HepG2 (cell line): ENCODE data around the gene RUSC1. TPM values are rescaled to one million over a fixed set of nuclear protein-coding genes. Genes with fewer than 3 reads are reported as not detected.

Experiments used
- ATAC-seq: fragments of 200-7000 bp; cut with Tn5 transposase; 3 replicates; pipeline ENCODE4 v1.9.1; 2020; ENCODE audit warnings: mild to moderate bottlenecking, moderate library complexity
- BruUV-seq: library from RNA; stranded (reverse); fragments of 400-500 nt; replicated peaks from 2 replicates; lab custom pipeline; 2021; lab: Mats Ljungman, UMichigan
- CTCF ChIA-PET: fragments of 300-600 bp; formaldehyde crosslinking; extraction: SDS; loops from one replicate; lab custom pipeline; 2021; ENCODE audit warnings: low total read pairs, inconsistent platforms, low intra/inter-chr PET ratio; lab: Yijun Ruan, JAX
- POLR2A ChIA-PET: fragments of 350-600 bp; sonication (Branson Sonifier 250); formaldehyde crosslinking; loops from one replicate; lab custom pipeline; 2020; ENCODE audit warnings: antibody characterized with exemption, inconsistent platforms; lab: Yijun Ruan, JAX
- DNase-seq: peaks from one replicate; pipeline ENCODE4 v3.0.0-alpha.2; 2015; ENCODE audit warnings: low spot score
- FAIRE-seq: peaks from 3 replicates; lab custom pipeline; 2011; peaks lifted over from hg19 to GRCh38; lab: Jason Lieb, UNC
- H2AFZ ChIP-seq: one replicate; pipeline ENCODE4 v1.6.1; 2011; ENCODE audit warnings: low read length, inconsistent platforms
- H3K27ac ChIP-seq: fragments of 300-600 bp; 3 replicates; pipeline ENCODE4 v1.8.0; 2011; ENCODE audit warnings: mixed run types, mild to moderate bottlenecking, mixed read lengths, low read length, inconsistent platforms; ENCODE audit not compliant: insufficient read depth; ENCODE audit errors: extremely low read length
- H3K27me3 ChIP-seq, 2 experiments: fragments of 200-600 bp in 1 of 2; 2 replicates in 1 of 2; 3 replicates in 1 of 2; pipeline versions ENCODE4 v1.6.0 to v1.8.0; 2011; ENCODE audit warnings: low read length in 2 of 2, mild to moderate bottlenecking in 2 of 2, moderate library complexity in 2 of 2, inconsistent platforms in 1 of 2; ENCODE audit not compliant: insufficient read depth in 2 of 2, control insufficient read depth in 1 of 2
- H3K36me3 ChIP-seq, 2 experiments: fragments of 200-600 bp in 1 of 2; replicated peaks in 1 of 2; 2 replicates in 1 of 2; 3 replicates in 1 of 2; pipeline versions ENCODE4 v1.5.1 to v1.8.0; 2011; ENCODE audit warnings: low read length in 2 of 2, inconsistent platforms in 1 of 2; ENCODE audit not compliant: insufficient read depth in 2 of 2, control insufficient read depth in 1 of 2
- H3K4me1 ChIP-seq: 2 replicates; pipeline ENCODE4 v1.5.1; 2012; ENCODE audit warnings: low read length, inconsistent platforms; ENCODE audit not compliant: insufficient read depth
- H3K4me2 ChIP-seq: 2 replicates; pipeline ENCODE4 v1.6.0; 2011; ENCODE audit warnings: low read depth, low read length, inconsistent platforms
- H3K4me3 ChIP-seq, 3 experiments: fragments of 200-600 bp in 1 of 3; sonication (generic), shearing (Covaris generic) in 1 of 3; replicated peaks in 1 of 3; 2 replicates each; pipeline ENCODE4 v1.5.1; 2011 to 2016; ENCODE audit warnings: low read length in 3 of 3, inconsistent platforms in 2 of 3, low read depth in 2 of 3, mild to moderate bottlenecking in 2 of 3, control low read depth in 1 of 3, mixed read lengths in 1 of 3; ENCODE audit not compliant: insufficient read depth in 1 of 3
- H3K79me2 ChIP-seq: one replicate; pipeline ENCODE4 v1.6.1; 2011; ENCODE audit warnings: low read length, inconsistent platforms; ENCODE audit not compliant: insufficient read depth
- H3K9ac ChIP-seq: 2 replicates; pipeline ENCODE4 v1.6.0; 2011; ENCODE audit warnings: mild to moderate bottlenecking, low read depth, low read length, inconsistent platforms; ENCODE audit not compliant: insufficient read depth
- H3K9me3 ChIP-seq: 2 replicates; pipeline ENCODE4 v1.5.1; 2012; ENCODE audit warnings: mild to moderate bottlenecking, low read length
- H4K20me1 ChIP-seq: 2 replicates; pipeline ENCODE4 v1.6.0; 2011; ENCODE audit warnings: inconsistent platforms, mild to moderate bottlenecking, low read length, moderate library complexity; ENCODE audit not compliant: insufficient read depth
- ELF3 ChIP-seq: IDR thresholded peaks from 2 replicates; pipeline ENCODE4 v1.6.1; 2016; ENCODE audit warnings: missing genetic modification reagents, missing compliant biosample characterization
- MTA1 ChIP-seq: sonication (generic); formaldehyde crosslinking; IDR thresholded peaks from 2 replicates; pipeline ENCODE4 v1.4.0; 2020; ENCODE audit warnings: missing genetic modification reagents, mild to moderate bottlenecking, borderline replicate concordance
- PPARG ChIP-seq: conservative IDR thresholded peaks from 2 replicates; pipeline ENCODE4 v1.6.1; 2016; ENCODE audit warnings: missing biosample characterization, missing genetic modification reagents
- ZBTB33 ChIP-seq: sonication (generic); formaldehyde crosslinking; IDR thresholded peaks from 2 replicates; pipeline ENCODE4 v1.4.0; 2020; ENCODE audit warnings: missing genetic modification reagents
- ZNF7 ChIP-seq: IDR thresholded peaks from 2 replicates; pipeline ENCODE4 v1.6.1; 2016; ENCODE audit warnings: missing biosample characterization, missing genetic modification reagents
- ZSCAN9 ChIP-seq: IDR thresholded peaks from 2 replicates; pipeline ENCODE4 v1.6.1; 2016; ENCODE audit warnings: borderline replicate concordance
- WGBS: methylation state at CpG from one replicate; pipeline ENCODE4 v1.1.6; 2017; ENCODE audit warnings: low lambda C conversion rate; 5-methylcytosine and 5-hydroxymethylcytosine counted together
- in situ Hi-C: cut with HindIII; loops from 2 replicates; pipeline ENCODE4 v1.10.0; 2017; ENCODE audit warnings: low pct_unique_long_range_greater_than_20kb; ENCODE audit not compliant: extremely low pct_ligation_motif_present
- intact Hi-C: fragments of 100-400 bp; cut with micrococcal nuclease; formaldehyde crosslinking; loops from one replicate; pipeline ENCODE4 v1.10.0; 2022; ENCODE audit not compliant: unreplicated experiment
- polyA plus RNA-seq, 8 experiments: library from polyadenylated mRNA; depleted of rRNA in 3 of 8; stranded (reverse) in 7 of 8; unstranded in 1 of 8; fragments of >200 nt; fragmentation: Illumina TruSeq in 4 of 8; extraction: Trizol in 4 of 8; gene quantifications; 2 replicates each; pipeline versions ENCODE4 v1.2.1 to v1.2.3, GENCODE V29; 2011 to 2016; ENCODE audit warnings: low read depth in 4 of 8, missing spikeins in 1 of 8, mixed read lengths in 1 of 8; ENCODE audit not compliant: insufficient read depth in 1 of 8
- total RNA-seq, 5 experiments: library from RNA; depleted of rRNA; stranded (reverse); fragments of >200 nt; fragmentation: Illumina TruSeq; extraction: Trizol; gene quantifications; 2 replicates each; pipeline ENCODE4 v1.2.3, GENCODE V29; 2016; ENCODE audit warnings: low read depth in 1 of 5

RUSC1 gene
- total and polyA plus RNA-seq, 2 of the 13 experiments (the other 11 are each of a cell fraction or from before 2014, with no cell fraction given): 18.7 to 20.4 TPM

GRCh38 chr1:155284476-155284875 is 36.2 kb upstream of the RUSC1 start:
- in situ Hi-C loops (no loop called here), intact Hi-C loops (no loop called here)
- H3K79me2 ChIP-seq: no peaks in the 10 kb centered on the region
- no peaks in the 10 kb centered on the region for H3K27me3 ChIP-seq
- H3K4me3 ChIP-seq: no peak overlapping the region
- TF ChIP-seq MTA1 (CRISPR knock-in tag): 0 out of 2 replicates have a peak, but pooled peaks have one; percentile 6
- no peak for TF ChIP-seq ZSCAN9
- H3K4me1 ChIP-seq: peaks cover 42% of the 10 kb centered on the region
- POLR2A ChIA-PET: no interaction called here
- 94% methylated on average over 10 of the region's 12 CpGs for WGBS
- H3K36me3 ChIP-seq: no peaks in the 10 kb centered on the region; a peak in 1 of 5 replicates
- no peaks in the 10 kb centered on the region for H4K20me1 ChIP-seq
- H3K4me2 ChIP-seq: no peak overlapping the region
- DNase-seq: no peak
- no TSS peak for BruUV-seq
- no peaks in the 10 kb centered on the region for H3K9me3 ChIP-seq
- CTCF ChIA-PET: no interaction called here
- ATAC-seq: no peak
- H3K27ac ChIP-seq: peak overlapping the region; percentile 73
- no peak for FAIRE-seq
- no peak overlapping the region for H3K9ac ChIP-seq
- no peak overlapping the region for H2AFZ ChIP-seq

- no peak for FAIRE-seq
Measured at GRCh38 chr1:155285063-155285462, 35.6 kb upstream of the RUSC1 start.

More at GRCh38 chr1:155285063-155285462, 35.6 kb upstream of the RUSC1 start:
- H3K79me2 ChIP-seq: no peaks in the 10 kb centered on the region
- no peak overlapping the region for H3K4me3 ChIP-seq
- no peaks in the 10 kb centered on the region for H4K20me1 ChIP-seq
- H3K27me3 ChIP-seq: no peaks in the 10 kb centered on the region
- no peak overlapping the region for H3K9ac ChIP-seq
- WGBS: 88% methylated on average over 14 of the region's 14 CpGs
- H3K4me1 ChIP-seq: peaks cover 40% of the 10 kb centered on the region
- no peak overlapping the region for H3K4me2 ChIP-seq
- DNase-seq: no peak
- H2AFZ ChIP-seq: no peak overlapping the region
- BruUV-seq: no TSS peak
- CTCF ChIA-PET: no interaction called here
- H3K27ac ChIP-seq: peak overlapping the region; percentile 73
- no peak for TF ChIP-seq ELF3
- TF ChIP-seq ZNF7: no peak
- TF ChIP-seq ZBTB33 (CRISPR knock-in tag): peak; percentile 86
- TF ChIP-seq PPARG (CRISPR knock-in tag): no peak
- no peaks in the 10 kb centered on the region for H3K9me3 ChIP-seq
- peak; percentile 6; the same call in 2 of the 3 replicates for ATAC-seq
- no peaks in the 10 kb centered on the region; a peak in 1 of 5 replicates for H3K36me3 ChIP-seq
- in situ Hi-C loops (no loop called here), intact Hi-C loops (no loop called here)
- POLR2A ChIA-PET: interaction anchor here (1.8 to 2.3 kb wide), 4 partner anchors 12 to 23 kb away, joined by 7 to 21 read pairs (median 15); partner anchors contain the start of genes CLK2, FDPS and PKLR
